Gastrocnemius medialis (tissue), 4 donors: ENCODE data around the gene PEA15.

ENCODE experiments used
- POLR2A ChIP-seq, 2 donors: fragments of 450-650 bp; IDR thresholded peaks; one replicate each; pipeline ENCODE4 v1.6.1; 2017; ENCODE audit warnings: antibody characterized with exemption in 2 of 2, mild to moderate bottlenecking in 2 of 2, moderate library complexity in 2 of 2
- TF ChIP-seq, protein P1 (sequence below), 5 experiments: fragments of 450-650 bp in 3 of 5; fragments of 200-600 bp in 2 of 5; sonication (generic) in 2 of 5; IDR thresholded peaks in 4 of 5; conservative IDR thresholded peaks in 1 of 5; 1 replicate in 4 of 5; 2 replicates in 1 of 5; pipeline ENCODE4 v1.5.1; 2016 to 2019; ENCODE audit warnings: antibody characterized with exemption in 5 of 5, mild to moderate bottlenecking in 3 of 5, moderate library complexity in 3 of 5

DNA sequence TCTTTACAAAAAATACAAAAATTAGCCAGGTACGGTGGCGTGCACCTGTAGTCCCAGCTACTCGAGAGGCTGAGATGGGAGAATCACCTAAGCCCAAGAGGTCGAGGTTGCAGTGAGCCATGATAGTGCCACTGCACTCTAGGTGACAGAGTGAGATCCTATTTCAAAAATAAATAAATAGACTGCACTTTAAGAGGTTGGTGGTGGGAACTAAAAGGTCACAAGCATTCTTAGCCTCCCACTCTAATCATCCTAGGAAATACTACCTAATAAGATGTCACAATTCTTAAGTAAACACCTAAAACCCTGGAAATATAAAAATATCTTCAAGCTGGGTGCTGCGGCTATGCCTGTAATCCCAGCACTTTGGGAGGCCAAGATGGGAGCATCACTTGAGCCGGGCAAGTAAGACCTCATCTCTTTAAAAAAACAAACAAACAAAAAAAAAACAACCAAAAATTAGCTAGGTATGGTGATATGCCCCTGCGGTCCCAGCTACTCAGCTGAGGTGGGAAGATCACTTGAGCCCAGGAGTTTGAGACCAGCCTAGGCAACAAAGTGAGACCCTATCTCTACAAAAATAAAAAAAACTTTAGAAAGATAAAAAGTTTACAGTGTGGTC is 53.1 kb downstream of the PEA15 start:
- TF ChIP-seq, protein P1, sequence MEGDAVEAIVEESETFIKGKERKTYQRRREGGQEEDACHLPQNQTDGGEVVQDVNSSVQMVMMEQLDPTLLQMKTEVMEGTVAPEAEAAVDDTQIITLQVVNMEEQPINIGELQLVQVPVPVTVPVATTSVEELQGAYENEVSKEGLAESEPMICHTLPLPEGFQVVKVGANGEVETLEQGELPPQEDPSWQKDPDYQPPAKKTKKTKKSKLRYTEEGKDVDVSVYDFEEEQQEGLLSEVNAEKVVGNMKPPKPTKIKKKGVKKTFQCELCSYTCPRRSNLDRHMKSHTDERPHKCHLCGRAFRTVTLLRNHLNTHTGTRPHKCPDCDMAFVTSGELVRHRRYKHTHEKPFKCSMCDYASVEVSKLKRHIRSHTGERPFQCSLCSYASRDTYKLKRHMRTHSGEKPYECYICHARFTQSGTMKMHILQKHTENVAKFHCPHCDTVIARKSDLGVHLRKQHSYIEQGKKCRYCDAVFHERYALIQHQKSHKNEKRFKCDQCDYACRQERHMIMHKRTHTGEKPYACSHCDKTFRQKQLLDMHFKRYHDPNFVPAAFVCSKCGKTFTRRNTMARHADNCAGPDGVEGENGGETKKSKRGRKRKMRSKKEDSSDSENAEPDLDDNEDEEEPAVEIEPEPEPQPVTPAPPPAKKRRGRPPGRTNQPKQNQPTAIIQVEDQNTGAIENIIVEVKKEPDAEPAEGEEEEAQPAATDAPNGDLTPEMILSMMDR (IDR thresholded peaks at IDR 0.05 in 4 of 5, conservative IDR thresholded peaks at IDR 0.05 in 1 of 5), result no peak
- no peak for TF ChIP-seq POLR2A (IDR thresholded peaks at IDR 0.05)
